Pons (tissue), 1 donor: ENCODE results near the gene KIF21B.
"Not testable (repeated sequence)": the region's sequence is repeated elsewhere in the genome, so short reads cannot be mapped to it uniquely, and the experiment has no call there.

Experiments used
- DNase-seq: peaks from one replicate; pipeline ENCODE4 v3.0.0-alpha.2; 2016; ENCODE audit warnings: low spot score

KIF21B gene

GRCh38 chr1:200938955-200939354, 84.6 kb downstream of the KIF21B start:
- DNase-seq: no peak

GRCh38 chr1:200935286-200935962, 88.1 kb downstream of the KIF21B start:
- DNase-seq: not testable (repeated sequence)

DNA sequence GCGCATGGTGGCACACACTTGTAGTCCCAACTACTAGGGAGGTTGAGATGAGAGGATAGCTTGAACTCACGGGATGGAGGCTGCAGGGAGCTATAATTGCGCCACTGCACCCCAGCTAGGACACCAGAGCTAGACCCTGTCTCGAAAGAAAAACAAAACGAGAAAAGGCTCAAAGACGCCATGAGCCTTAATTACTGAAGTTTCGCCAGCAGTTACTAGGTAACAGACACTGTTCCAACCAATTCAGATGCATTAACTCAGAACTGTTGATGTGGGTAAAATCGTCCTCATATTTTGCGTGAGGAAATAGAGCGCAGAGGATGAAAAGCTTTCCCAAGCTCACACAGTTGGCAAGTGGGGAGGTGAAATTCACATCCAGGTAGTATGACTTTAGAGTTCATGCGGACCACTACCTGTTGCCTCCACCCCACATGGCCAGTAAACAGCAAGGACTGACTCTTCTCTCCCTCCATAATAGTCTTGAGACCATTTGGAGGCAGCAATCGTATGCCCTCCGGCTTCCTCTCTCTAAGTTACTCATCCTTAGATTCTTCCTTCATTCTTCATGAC, 88.8 kb downstream of the KIF21B start:
- DNase-seq: no peak

GRCh38 chr1:200931776-200932175, 91.7 kb downstream of the KIF21B start:
- DNase-seq: no peak

GRCh38 chr1:200930285-200930684, 93.2 kb downstream of the KIF21B start:
- DNase-seq: not testable (repeated sequence)

DNA sequence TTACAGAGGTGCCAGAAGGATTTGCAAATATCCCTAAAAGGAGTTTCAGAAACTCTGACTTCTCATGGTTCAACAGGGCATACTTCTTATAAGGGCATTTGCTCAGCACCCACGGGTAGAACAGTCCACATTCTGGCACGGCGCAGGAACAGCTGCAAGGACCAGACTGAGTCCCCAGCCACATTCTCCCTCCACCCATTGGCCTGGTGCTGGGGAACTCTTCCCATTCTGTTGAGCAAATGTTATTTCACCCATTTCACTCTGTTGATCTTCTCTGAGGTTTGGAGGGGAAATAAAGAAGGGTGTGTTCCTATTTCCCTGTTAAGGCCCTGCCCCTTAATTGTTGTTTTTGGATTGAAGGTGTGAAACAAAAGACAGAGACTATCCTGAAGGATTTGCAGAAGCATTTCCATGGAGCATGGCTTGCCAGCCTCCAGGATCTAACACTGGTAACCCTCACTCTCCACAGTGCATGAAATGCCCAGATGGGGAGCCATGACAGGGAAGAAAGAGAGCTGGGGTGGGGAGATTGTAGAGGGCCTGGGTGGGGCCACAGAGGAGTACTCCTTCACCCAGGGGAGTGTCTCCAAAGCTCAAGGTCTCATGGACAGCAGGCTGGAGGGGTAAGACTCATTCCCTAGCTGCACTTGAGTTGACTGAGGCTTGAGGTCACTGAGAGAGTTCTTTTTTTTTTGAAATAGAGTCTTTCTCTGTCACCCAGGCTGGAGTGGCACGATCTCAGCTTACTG, 93.8 kb downstream of the KIF21B start:
- DNase-seq: no peak

GRCh38 chr1:200925831-200926230, 97.7 kb downstream of the KIF21B start:
- DNase-seq: no peak

DNA sequence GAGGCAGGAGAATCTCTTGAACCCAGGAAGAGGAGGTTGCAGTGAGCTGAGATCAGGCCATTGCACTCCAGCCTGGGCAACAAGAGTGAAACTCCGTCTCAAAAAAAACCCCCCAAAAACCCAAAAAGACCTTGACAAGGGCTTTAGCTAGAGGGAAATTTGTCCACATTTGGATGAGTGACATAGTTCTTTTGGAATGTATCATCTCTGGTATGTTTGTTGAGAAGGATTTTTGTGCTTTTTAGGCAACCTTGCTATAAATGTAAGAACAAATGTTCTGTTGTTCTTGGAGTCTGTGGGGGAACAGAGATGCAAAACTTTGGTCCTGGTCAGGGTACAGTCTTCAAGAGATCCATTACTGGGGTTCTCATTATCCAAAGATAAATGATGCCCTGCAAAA, 99.9 kb downstream of the KIF21B start:
- no peak for DNase-seq

- no peak for DNase-seq
Observed at GRCh38 chr1:200922406-200922805, 101.1 kb downstream of the KIF21B start.

- DNase-seq: no peak
Observed at GRCh38 chr1:200921571-200922110, 101.9 kb downstream of the KIF21B start.
